HT-29 (cell line): ENCODE measurements around the gene SLC35F3. TPM values are rescaled to one million over a fixed set of nuclear protein-coding genes. Genes with fewer than 3 reads are reported as not detected.

Source experiments
- DNase-seq: peaks from one replicate; pipeline ENCODE4 v3.0.0-alpha.2; 2015; ENCODE audit warnings: low spot score
- total RNA-seq: library from RNA; depleted of rRNA; stranded (reverse); fragments of >200 nt; shearing (Covaris generic); gene quantifications from 2 replicates; pipeline ENCODE4 v1.2.3, GENCODE V29; 2014

Gene SLC35F3
- total RNA-seq, 1 experiment from 2014 or later = not detected

DNA sequence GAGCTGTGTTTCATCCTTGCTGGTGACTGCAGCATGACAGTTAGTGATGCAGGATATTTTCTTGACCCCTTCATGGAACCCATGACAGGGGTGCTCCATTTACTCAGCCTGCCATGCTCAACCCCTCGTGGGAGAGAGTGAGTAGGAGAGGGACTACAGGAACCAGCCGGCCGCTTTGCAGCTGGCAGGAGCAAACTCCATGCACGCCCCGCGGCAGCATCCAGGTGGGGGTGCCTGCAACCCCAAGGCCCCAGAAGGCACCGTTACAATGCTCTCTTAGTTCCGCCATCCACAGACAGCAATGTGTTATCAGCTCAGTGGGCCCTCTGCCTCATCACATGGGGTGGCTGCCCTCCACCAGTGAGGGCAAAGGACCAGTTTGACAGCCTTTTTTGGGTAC, 135.1 kb downstream of the SLC35F3 start:
- no peak for DNase-seq

DNA sequence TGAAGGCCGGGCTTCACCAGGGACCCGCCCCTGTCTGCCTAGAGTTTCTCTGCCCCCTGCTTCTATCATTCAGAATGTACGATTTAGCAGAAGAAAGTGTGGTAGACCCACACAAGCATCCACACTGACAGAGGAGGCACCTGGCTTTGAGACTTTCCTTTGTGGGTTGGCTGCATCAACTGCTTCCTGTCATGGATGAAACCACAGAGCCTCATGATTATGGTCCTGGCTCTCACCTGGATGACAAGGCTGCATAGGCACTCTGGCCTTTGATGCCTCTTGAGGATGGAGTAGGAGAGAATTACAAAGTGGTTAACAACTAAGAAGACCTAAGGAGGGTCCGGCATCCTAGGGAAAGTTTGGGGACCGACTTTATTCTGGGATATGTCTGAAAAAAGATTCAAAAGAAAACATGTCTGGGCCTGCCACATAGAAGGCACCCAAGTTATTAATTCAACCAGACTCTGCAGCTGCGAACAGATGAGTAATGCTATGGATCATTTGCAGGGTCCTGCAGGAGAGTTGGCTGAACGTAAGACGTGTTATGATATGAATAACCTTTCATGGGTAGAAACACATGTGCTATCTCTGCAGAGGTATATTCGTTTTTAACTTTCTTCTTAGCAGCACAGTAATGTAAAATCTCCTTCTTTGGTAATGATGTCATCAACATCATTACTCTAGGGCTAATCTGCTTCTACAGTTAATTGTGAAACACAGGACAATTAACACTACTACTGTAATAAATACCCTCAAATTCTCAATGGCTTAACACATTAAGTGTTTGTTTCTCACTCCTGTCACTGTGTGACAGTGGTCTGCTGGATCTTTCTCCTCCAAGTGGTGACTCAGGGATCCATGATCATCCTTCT, 136.2 kb downstream of the SLC35F3 start:
- DNase-seq = no peak

DNA sequence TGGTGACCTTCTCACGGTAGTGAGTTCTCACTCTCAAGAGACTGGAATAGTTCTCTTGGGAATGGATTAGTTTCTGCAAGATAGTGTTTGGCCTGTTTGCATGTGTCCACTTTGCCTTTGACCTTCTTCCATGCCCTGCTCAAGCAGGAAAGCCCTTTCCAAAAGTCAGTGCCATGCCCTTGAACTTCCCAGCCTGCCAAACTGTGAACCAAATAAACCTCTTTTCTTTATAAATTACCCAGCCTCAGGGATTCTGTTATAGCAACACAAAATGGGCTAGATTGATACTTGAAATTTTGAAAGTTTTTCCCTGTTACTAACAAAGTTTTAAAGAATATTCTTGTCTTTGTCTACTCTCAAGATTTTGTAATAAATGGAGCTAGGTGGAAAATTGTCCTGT, 139.6 kb downstream of the SLC35F3 start:
- no peak for DNase-seq

DNA sequence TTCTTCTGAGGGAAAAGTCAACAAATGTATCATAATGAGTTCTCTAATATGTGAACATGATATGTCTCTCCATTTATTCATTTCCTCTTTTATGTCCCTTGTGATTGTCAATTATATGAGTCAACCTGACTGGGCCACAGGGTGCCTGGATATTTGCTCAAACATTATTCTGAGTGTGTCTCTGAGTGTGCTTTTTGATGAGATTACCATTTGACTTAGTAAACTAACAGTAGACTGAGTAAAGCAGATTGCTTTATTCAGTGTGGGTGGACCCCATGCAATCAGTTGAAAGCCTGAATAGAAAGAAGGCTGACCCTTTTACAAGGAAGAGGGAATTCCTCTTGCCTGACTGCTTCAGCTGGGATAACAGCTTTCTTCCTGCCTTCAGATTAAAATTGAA, 142.6 kb downstream of the SLC35F3 start:
- DNase-seq = no peak

DNA sequence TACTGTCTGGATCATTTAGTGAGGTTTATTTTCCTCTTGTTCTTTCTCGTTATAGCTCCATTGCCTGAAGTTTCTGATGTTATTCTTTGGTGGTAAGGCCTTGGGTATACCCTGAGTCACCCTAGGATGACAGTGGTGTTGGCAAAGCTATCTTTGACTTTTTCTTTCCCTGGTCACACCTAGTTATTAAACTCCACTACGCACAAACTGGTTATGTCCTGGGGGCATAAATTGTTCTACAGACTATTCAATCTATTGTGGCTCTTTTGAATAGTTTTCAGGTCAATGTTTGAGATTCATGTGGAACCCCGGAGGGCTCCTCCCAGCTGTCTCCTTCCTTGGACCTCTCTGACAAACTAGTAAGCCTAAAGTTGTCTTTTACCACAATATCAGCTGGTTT, 157.7 kb downstream of the SLC35F3 start:
- DNase-seq = no peak

DNA sequence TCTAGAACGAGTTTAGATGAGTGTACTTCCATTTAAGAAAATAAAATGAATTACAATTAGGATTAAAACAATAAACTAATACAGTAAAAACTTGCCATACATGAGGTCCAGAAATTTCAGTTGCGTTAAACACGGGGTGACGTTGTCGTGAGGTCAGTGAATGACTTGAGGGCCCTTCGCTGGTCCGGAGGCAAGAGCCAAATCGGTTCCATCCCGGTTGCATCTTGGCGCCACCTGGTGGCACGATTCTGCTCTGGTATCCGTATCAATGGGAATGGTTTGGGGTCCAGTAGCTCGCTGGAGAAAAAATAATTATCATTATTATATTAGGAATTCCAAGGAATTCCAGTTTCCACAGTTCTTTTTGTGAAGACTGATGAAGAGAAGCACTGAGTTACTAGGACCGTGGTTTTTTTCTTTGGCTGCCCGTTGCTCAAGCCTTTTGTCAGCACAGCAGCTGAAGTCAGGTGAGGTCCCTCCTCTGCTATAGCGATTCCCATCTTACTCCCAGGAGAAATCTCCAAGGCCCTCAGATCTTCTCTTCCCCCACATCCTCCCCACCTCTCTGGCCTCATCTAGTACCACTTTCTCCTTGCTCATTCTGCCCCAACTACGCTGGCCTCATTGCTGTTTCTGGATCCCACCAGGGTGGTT, 161.4 kb downstream of the SLC35F3 start:
- peak; percentile 81 for DNase-seq

DNA sequence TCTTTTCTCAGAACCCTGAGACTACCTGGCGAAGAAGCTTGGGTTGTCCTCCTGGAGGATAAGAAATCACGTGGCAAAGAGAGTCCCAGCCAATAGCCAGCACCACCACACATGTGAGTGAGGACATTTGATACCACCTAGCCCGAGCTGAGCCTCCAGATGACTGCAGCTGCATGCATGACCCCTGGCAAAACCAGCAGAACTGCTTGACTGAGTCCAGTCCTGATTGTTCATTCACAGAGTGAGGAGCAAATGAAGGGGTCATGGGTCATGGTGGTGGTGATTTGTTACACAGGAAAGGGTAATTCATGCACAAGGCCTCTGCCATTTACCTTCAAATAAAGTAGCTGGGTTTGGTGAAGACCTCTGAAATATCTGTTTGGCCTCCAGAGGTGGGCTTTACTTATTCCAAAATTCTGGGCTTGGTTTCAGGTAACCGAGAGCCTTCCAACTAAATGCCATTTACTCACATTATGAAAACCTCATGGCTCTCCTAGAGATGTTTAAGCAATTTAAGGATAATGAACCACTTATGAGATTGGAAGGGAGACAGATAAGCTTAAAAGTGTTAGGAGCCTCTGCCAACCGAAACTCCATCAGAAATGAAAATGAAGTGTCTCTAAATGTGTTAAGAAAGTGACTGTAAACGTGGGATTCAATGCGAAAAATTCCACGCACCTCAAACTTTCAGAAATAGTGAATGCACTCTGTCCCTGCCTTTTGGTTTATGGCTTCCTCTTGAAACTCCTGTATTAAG, 163.3 kb downstream of the SLC35F3 start:
- no peak for DNase-seq

DNA sequence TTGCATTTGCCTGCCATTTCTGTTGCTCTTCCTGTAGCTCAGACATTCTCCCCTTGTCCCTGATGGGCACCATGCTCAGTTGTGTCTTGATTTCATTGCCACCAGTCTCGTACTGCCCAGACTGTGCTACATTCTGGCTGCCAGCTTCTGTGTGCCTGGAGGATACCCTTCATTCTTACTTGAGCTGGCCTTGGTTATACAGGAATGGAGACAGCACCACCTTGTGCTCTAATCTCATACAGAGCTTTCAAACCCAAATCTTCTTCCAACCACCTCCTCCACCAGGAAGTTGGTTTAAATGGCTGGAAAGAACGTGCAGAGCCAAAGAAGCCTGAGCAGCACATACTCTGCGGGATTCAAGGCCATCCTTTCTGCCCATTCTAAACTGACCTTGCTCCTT, 165.3 kb downstream of the SLC35F3 start:
- DNase-seq = peak; percentile 12

DNA sequence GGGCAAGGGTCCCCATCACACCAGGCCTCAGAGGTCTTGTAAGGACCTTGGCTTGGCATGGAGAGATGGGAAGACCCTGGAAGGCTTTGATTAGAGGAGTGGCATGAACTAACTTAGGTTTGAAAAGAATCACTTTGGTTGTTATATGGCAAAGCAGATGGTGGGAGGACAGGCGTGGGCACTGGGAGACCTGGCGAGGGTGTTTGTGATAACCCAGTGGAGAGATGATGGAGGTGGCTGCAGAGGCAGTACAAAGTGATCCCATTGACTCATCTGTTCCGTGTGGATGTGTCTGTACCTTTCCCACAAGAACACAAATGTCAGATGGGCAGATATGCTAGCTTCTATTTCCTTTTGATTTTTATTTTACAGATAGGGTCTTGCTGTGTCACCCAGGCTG, 168.3 kb downstream of the SLC35F3 start:
- DNase-seq = no peak

DNA sequence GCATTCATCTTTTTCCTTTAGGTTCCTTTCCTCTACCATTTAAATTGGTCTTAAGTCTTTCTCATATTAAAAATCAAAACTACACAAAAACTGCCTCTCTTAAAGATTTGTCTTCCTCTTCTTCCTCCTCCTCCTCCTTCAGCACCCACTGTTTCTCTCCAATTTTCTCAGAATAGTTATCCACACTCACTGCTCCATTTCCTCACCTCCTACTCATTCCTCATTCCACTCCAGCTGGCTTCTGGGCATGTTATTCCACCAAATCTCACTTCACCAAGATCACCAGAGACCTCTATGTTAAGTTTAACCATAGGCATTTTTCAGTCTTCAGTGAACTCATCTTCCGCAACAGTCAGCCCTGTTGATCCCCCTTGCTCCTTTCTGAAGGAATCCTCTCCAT, 173.7 kb downstream of the SLC35F3 start:
- no peak for DNase-seq

DNA sequence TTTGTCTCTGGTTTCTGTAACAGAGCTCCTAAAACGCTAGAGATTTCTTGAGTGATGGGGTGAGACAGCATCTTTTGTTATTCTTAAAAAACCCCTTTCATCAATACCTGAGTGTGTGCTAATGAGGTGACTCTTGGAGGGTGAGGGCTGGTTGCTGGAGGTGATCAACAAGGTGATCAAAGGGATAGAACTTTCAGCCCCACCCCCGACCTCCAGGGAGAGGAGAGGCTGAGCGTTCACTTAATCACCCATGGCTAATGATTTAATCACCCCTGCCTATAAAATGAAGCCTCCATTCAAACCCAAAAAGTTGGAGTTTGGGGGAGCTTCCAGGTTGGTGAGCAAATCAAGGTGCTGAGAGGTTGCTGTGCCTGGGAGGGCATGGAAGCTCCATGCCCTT, 175.4 kb downstream of the SLC35F3 start:
- no peak for DNase-seq

DNA sequence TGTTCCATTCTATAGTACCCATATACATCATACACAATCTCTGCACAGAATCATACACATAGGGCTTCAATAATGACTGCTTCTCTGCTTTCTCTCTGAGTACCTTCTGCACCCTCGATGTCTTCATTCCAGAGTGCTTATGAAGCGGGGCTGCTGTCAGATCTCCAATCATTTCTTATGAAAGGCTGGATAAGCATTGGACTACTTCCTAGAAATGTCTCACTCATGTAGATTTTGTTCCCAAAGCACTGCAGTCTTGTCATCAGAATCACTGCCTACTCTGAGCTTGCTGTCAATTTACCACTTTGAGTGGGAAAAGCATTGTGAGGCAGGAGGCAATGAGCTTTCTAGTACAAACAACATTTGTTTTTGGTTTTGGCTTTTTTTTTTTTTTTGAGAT, 179.0 kb downstream of the SLC35F3 start:
- no peak for DNase-seq

DNA sequence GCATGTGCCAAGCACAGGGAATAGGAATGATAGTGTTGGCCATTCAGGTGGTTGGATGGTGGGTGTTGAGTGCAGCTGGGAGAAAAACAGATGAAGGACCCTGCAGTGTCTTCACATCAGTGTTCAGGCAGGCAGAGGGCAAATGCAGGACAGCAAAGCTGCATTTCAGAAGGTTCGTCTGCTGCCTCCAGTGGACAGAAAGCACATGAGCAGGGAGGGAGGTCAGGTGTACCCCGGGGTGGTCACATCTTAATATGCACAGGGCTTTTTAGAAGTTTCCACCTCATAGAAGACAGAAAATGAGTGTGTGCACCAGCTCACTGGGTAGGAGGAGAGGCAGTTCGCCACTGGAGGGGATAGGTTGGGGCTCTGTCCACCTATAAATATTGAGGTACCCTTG, 184.9 kb downstream of the SLC35F3 start:
- no peak for DNase-seq

DNA sequence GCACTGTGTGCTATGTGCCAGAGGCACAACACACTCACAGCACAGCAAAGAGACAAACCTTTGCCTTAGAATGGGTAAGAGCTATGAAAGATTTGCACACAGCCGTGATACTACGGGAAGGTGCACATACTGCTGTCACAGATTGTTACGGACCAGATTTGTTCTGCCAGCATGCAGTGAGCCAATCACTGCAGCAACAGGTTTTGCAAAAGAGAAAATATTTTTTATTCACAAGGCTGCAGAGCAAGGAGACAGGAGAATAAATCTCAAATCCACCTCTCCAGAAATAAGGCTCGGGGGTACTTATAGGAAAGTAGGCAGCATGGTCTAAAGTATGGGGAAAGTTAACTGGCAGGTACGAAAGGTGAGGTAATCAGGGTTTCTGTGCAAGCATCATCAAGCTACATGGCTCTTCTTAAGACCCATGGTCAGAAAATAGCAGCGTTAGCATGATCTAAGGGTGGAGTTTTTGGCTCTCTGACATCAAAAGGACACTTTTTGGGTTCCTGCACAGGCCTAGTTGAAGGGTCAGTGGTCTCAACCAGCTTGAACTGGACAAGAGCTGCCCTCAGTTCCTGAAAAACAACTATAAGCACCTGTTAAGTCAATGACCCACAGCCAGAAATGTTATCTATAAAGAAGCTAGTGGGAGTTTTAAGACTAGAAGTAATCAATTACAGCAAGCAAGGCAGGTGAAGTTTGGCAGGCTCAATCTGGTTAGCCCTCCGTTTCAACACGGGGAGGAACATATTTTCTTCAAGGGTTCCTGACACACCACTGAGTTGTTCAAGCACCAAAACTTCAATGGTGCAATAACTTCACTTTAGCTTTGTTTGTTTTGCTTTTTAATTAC, 186.0 kb downstream of the SLC35F3 start:
- no peak for DNase-seq

DNA sequence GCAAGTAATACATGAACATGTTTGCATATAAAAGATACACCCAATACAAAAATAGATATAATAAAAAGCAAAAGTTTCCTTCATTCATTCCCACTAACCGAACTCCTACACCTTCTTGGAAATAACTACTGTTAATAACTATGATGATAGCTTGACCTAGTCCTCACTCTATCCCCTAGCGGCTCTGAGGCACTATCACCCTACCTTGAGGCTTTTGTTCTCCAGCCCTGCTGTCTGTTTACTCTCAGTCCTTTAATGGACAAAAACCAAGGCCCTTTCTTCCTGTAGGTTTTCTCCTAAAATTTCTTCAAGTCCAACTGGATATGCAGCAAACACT, 186.6 kb downstream of the SLC35F3 start:
- no peak for DNase-seq

DNA sequence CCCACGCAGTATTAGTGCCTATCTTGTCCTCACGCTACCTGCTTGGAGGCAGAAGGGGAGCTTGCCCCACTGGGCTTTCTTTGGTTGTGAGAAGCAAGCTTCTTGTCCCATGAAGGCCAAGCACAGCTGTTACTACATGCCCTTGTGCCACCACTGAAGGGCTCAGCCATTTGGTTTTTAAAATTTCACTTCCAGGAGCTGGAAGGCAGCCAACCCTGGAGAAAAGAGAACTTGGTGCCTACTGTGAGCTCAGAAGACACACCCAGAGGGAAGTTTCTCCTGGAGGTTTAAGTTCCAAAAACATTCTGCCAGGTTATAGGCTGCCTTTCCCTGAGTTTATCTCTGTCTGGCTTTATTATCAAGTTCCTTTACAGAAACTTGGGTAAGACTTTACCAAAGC, 187.4 kb downstream of the SLC35F3 start:
- no peak for DNase-seq

DNA sequence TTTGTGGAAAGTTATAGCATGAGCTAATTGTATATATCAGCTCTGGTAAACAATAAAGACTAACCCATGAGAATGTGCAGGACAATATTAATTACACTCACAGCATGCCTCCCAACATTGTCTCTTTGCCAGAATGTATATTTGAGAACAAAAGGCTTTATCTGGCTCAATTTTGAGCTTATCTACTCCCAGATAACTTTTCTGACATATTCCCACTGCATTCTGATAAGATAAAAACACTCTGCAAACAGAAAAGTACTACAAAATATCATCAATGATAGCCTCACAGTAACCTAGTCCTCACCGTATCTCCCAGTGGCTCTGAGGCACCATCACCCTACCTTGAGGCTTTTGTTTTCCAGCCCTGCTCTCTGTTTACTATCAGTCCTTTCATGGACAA, 188.6 kb downstream of the SLC35F3 start:
- no peak for DNase-seq

DNA sequence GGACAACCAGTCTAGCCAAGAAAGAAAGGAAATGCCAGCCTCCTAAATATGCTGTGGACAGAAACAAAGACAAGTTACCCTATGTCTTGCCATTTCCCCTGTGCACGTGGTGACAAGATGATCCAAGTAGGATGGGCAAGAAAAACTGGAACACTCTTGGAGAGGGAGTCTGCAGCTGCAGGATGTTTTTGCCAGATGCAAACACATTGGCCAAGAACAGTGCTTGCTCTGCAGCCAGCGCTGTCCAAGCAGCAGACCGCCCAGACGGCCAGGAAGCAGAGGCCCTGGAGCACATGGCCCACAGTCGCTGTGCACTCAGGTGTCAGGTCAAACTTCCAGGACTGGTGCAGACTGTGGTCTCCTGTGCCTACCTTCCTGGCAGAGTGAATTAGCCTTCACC, 189.3 kb downstream of the SLC35F3 start:
- no peak for DNase-seq

DNA sequence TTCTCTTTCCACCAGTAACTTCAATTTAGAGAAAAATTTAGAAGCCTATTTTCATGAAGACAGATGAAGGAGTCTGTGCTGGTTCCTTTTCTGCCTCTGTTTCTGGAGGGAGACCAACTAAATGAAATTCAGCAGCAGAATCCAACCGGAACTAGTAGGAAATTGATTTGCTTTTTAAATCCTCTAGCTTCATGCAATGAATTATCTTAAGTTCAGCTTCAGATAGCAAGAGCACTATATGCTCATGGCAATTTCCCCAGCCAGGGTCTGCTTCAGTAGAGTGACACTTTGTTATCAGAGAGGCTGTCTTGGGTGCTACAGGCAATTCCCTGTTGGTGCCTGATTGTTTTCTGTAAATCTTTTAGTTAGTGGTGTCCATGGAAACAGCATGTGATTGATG, 189.7 kb downstream of the SLC35F3 start:
- no peak for DNase-seq

DNA sequence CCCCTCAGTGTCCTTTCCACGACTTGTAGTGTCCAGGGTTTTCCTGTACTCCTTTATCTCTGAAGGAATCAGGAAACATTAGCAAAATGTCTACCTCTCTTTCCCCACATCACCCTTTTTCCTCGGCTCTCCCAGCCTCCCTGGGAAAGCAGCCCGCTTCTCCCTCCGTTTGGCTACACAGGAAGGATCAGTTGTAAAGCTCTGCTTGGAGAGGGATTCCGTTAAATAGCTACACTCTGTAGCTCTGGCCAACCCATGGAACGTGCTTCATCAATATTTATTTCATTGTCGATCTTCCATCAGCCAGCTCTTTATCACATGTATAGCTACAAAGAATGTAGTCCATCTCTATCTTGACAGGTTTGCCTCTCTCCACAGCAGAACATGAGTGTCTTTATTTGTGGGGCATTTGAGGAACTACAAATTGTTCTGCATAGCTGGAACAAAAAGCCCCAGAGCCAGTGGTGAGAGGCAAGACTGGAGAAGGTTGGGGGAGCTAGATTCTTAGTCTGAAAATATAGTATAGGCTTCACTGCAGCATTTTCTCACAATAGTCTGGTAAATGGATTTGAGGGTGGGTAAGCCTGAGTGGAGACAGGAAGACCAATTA, 191.8 kb downstream of the SLC35F3 start:
- no peak for DNase-seq

DNA sequence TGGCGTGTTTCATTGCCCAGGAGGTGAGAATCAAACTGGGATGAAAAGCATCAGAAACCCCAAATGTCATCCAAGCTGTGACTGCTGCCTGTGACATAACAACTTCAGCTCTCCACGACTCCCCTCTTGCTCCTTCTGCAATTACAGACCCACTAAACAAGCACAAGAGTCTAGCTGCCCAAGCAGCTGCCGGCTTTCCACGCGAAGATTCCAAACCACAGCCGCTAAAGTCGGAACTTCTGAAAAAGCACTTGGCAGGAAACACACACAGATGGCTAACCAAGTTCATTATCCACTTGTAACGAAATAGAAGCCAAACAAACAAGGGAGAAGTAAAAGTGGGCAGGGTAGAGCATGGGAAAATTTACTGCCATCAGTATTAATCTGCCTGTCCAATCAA, 198.1 kb downstream of the SLC35F3 start:
- no peak for DNase-seq
